CD14-positive monocyte (primary cell): ENCODE data around the gene PPP1R13B. TPM values are rescaled to one million over a fixed set of nuclear protein-coding genes. Genes with fewer than 3 reads are reported as not detected.

ENCODE experiments used
- DNase-seq, 3 donors: peaks; one replicate each; pipeline ENCODE4 v3.0.0-alpha.2; 2011 to 2022
- H2AFZ ChIP-seq: 2 replicates; pipeline ENCODE4 v1.6.0; 2012; ENCODE audit warnings: mild to moderate bottlenecking, low read depth, low read length, inconsistent platforms; ENCODE audit not compliant: insufficient read depth, poor library complexity, severe bottlenecking
- H3K27ac ChIP-seq, 2 donors: 1 replicate in 1 of 2; 2 replicates in 1 of 2; pipeline ENCODE4 v1.5.1; 2012 to 2013; ENCODE audit warnings: low read length in 2 of 2, control low read depth in 1 of 2, inconsistent platforms in 1 of 2, low read depth in 1 of 2, mild to moderate bottlenecking in 1 of 2
- H3K27me3 ChIP-seq, 2 donors: one replicate each; pipeline versions ENCODE4 v1.6.0 to v1.6.1; 2011 to 2013; ENCODE audit warnings: low read length in 2 of 2; ENCODE audit not compliant: control insufficient read depth in 2 of 2, insufficient read depth in 2 of 2
- H3K36me3 ChIP-seq, 2 donors: replicated peaks in 1 of 2; 1 replicate in 1 of 2; 2 replicates in 1 of 2; pipeline versions ENCODE4 v1.5.1 to v1.6.1; 2012 to 2013; ENCODE audit warnings: low read length in 2 of 2, control low read depth in 1 of 2, inconsistent platforms in 1 of 2, mild to moderate bottlenecking in 1 of 2; ENCODE audit not compliant: insufficient read depth in 2 of 2, control insufficient read depth in 1 of 2
- H3K4me1 ChIP-seq, 2 donors: 1 replicate in 1 of 2; 2 replicates in 1 of 2; pipeline versions ENCODE4 v1.5.1 to v1.6.1; 2012 to 2013; ENCODE audit warnings: low read length in 2 of 2, control low read depth in 1 of 2, inconsistent platforms in 1 of 2, mild to moderate bottlenecking in 1 of 2, moderate library complexity in 1 of 2; ENCODE audit not compliant: insufficient read depth in 2 of 2, control insufficient read depth in 1 of 2
- H3K4me2 ChIP-seq: replicated peaks from 2 replicates; pipeline ENCODE3; 2012; ENCODE audit warnings: low read length, moderate library complexity, mild to moderate bottlenecking; ENCODE audit not compliant: poor library complexity, severe bottlenecking; ENCODE audit errors: extremely low read depth
- H3K4me3 ChIP-seq, 3 experiments: fragments of 200-600 bp in 1 of 3; sonication (generic) in 1 of 3; replicated peaks in 1 of 3; 1 replicate in 2 of 3; 2 replicates in 1 of 3; pipeline ENCODE4 v1.5.1; 2011 to 2013; ENCODE audit warnings: low read length in 3 of 3, mild to moderate bottlenecking in 3 of 3, control low read depth in 2 of 3, low read depth in 2 of 3, inconsistent platforms in 1 of 3, moderate library complexity in 1 of 3
- H3K79me2 ChIP-seq: 2 replicates; pipeline ENCODE4 v1.6.0; 2012; ENCODE audit warnings: mild to moderate bottlenecking, control low read depth, inconsistent platforms, low read length, moderate library complexity; ENCODE audit not compliant: insufficient read depth
- H3K9ac ChIP-seq: 2 replicates; pipeline ENCODE4 v1.6.0; 2017; ENCODE audit warnings: low read length, mild to moderate bottlenecking; ENCODE audit not compliant: insufficient read depth, poor library complexity, severe bottlenecking
- H3K9me3 ChIP-seq, 2 donors: replicated peaks in 1 of 2; 1 replicate in 1 of 2; 2 replicates in 1 of 2; pipeline versions ENCODE4 v1.5.1 to v1.6.1; 2012 to 2013; ENCODE audit warnings: low read length in 2 of 2, control low read depth in 1 of 2; ENCODE audit not compliant: control insufficient read depth in 1 of 2, insufficient read depth in 1 of 2
- H4K20me1 ChIP-seq: 2 replicates; pipeline ENCODE4 v1.6.0; 2012; ENCODE audit warnings: mild to moderate bottlenecking, low read length, control low read depth, moderate library complexity; ENCODE audit not compliant: insufficient read depth
- H3K27ac Mint-ChIP-seq, 7 donors: one replicate each; pipeline ENCODE4 v1.8.0; 2020; ENCODE audit warnings: mild to moderate bottlenecking in 7 of 7, mixed read lengths in 7 of 7, moderate library complexity in 6 of 7, inconsistent platforms in 2 of 7
- H3K27me3 Mint-ChIP-seq, 3 donors: one replicate each; pipeline ENCODE4 v1.8.0; 2021 to 2022; ENCODE audit warnings: low read depth in 3 of 3, mild to moderate bottlenecking in 3 of 3, mixed read lengths in 3 of 3, moderate library complexity in 3 of 3, inconsistent platforms in 1 of 3
- H3K36me3 Mint-ChIP-seq, 2 donors: one replicate each; pipeline ENCODE4 v1.8.0; 2020; ENCODE audit warnings: mixed read lengths in 2 of 2, inconsistent platforms in 1 of 2, mild to moderate bottlenecking in 1 of 2
- H3K4me1 Mint-ChIP-seq: one replicate; pipeline ENCODE4 v1.8.0; 2020; ENCODE audit warnings: mild to moderate bottlenecking, mixed read lengths
- H3K4me3 Mint-ChIP-seq, 2 donors: one replicate each; pipeline ENCODE4 v1.8.0; 2020; ENCODE audit warnings: mild to moderate bottlenecking in 2 of 2, mixed read lengths in 2 of 2, moderate library complexity in 1 of 2
- H3K9me3 Mint-ChIP-seq, 7 donors: one replicate each; pipeline ENCODE4 v1.8.0; 2020 to 2022; ENCODE audit warnings: mixed read lengths in 7 of 7, mild to moderate bottlenecking in 6 of 7, moderate library complexity in 6 of 7, inconsistent platforms in 2 of 7
- CTCF ChIP-seq: fragments of 200-600 bp; IDR thresholded peaks from one replicate; pipeline ENCODE4 v1.8.0; 2022; ENCODE audit warnings: antibody characterized with exemption, mild to moderate bottlenecking
- WGBS: methylation state at CpG from one replicate; pipeline ENCODE4 v1.1.5; 2013; ENCODE audit warnings: missing lambda C conversion rate; ENCODE audit not compliant: insufficient coverage; 5-methylcytosine and 5-hydroxymethylcytosine counted together
- intact Hi-C, 2 donors: fragments of 100-400 bp; cut with micrococcal nuclease; formaldehyde crosslinking; loops; one replicate each; pipeline versions ENCODE4 v1.15.0 to v1.15.1; 2023
- polyA plus RNA-seq, 3 donors: library from polyadenylated mRNA; depleted of rRNA in 1 of 3; unstranded in 2 of 3; stranded (reverse) in 1 of 3; fragments of 300-500 nt in 2 of 3; fragments of >200 nt in 1 of 3; fragmentation: Illumina TruSeq in 2 of 3; gene quantifications; 1 replicate in 2 of 3; 2 replicates in 1 of 3; pipeline ENCODE4 v1.2.3, GENCODE V29; 2012 to 2021

PPP1R13B gene
- polyA plus RNA-seq, 3 donors: 0.48 to 1.1 (median 0.99) TPM

- TF ChIP-seq CTCF: no peak
- peaks cover 19% of the 10 kb centered on the region for H3K4me1 Mint-ChIP-seq
- Histone ChIP-seq H3K9ac (no peak overlapping the region), H3K4me1 (peaks cover 14 to 23% of the 10 kb centered on the region in 2 donors), H3K4me2 (no peak overlapping the region), H3K9me3 (no peaks in the 10 kb centered on the region), H3K36me3 (peaks cover 12 to 24% of the 10 kb centered on the region in 2 donors), H3K27ac (no peak overlapping the region), H3K79me2 (peaks cover 23% of the 10 kb centered on the region), H2AFZ (no peak overlapping the region), H3K4me3 (no peak overlapping the region), H4K20me1 (peaks cover 10% of the 10 kb centered on the region), H3K27me3 (no peaks in the 10 kb centered on the region)
- 90% methylated on average over 26 of the region's 27 CpGs for WGBS
- peaks cover 13 to 16% of the 10 kb centered on the region in 2 donors for H3K36me3 Mint-ChIP-seq
- peaks cover 0 to 2% (median 0%) of the 10 kb centered on the region in 3 donors for H3K27me3 Mint-ChIP-seq
- H3K4me3 Mint-ChIP-seq: no peak overlapping the region
- intact Hi-C loops: no loop called here
- H3K9me3 Mint-ChIP-seq: no peaks in the 10 kb centered on the region
- no peak for DNase-seq
- peak overlapping the region in 1 of 7 donors; percentile 38 for H3K27ac Mint-ChIP-seq
Observed at GRCh38 chr14:103711516-103712431, 135.6 kb downstream of the PPP1R13B start.

- intact Hi-C loops: no loop called here
- peaks cover 0 to 2% (median 0%) of the 10 kb centered on the region in 3 donors for H3K27me3 Mint-ChIP-seq
- H3K9me3 ChIP-seq: no peaks in the 10 kb centered on the region
- peak overlapping the region in 2 of 7 donors; percentile 27 to 46 for H3K27ac Mint-ChIP-seq
- peaks cover 15% of the 10 kb centered on the region for H3K4me1 Mint-ChIP-seq
- H3K27ac ChIP-seq: no peak overlapping the region
- no peaks in the 10 kb centered on the region for H3K9me3 Mint-ChIP-seq
- H2AFZ ChIP-seq: no peak overlapping the region
- peaks cover 8 to 16% of the 10 kb centered on the region in 2 donors for H3K4me1 ChIP-seq
- H3K9ac ChIP-seq: no peak overlapping the region
- no peak for TF ChIP-seq CTCF
- peaks cover 6% of the 10 kb centered on the region for H4K20me1 ChIP-seq
- H3K27me3 ChIP-seq: no peaks in the 10 kb centered on the region
- H3K4me3 Mint-ChIP-seq: no peak overlapping the region
- no peak overlapping the region for H3K4me3 ChIP-seq
- WGBS: 92% methylated on average over 2 of the region's 9 CpGs
- no peak for DNase-seq
- H3K36me3 Mint-ChIP-seq: peaks cover 13 to 17% of the 10 kb centered on the region in 2 donors
- H3K79me2 ChIP-seq: peaks cover 17% of the 10 kb centered on the region
- peaks cover 14 to 30% of the 10 kb centered on the region in 2 donors for H3K36me3 ChIP-seq
- H3K4me2 ChIP-seq: no peak overlapping the region
Observed at GRCh38 chr14:103710771-103711377, 136.5 kb downstream of the PPP1R13B start.
